Measurements from ENCODE around the gene PACS1.

Gene PACS1

DNA sequence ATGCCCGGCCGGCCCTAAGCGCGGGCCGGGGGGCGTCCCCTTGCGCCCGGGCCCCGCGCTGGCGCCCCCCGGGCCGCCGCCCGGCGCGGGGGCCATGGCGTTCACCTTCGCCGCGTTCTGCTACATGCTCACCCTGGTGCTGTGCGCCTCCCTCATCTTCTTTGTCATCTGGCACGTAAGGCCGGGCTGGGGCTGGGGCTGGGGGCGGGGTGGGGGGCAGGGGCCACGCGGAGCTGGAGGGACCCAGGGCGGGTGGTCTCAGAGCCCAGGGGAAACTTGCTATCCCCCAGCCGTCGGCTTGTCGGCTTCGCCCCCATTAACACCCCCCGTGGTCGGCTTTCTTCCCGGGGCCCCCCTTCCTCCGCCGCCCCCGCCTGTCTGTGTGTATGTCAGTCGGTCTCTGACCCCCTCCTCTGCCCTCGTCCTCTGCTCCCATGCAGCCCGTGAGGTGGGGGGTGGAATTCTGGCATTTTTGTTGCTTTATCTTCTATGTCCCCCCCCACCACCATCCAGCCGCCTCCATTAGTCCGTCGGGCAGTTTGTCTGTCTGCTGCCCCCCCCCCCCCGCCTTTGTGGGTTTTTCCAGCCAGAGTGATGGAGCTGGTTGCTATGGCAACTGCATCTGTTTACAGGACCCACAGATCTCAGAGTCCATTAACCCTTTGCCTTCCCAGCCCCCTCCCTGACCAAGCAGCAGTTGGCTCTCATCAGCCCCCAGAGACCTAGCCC, 208.5 kb downstream of the PACS1 start:
- H3K36me3 ChIP-seq (replicated peaks), result peaks cover 10% of the 10 kb centered on the region
- peak overlapping the region; percentile 28 for H3K4me3 ChIP-seq
- no peaks in the 10 kb centered on the region for H3K9me3 ChIP-seq
- H3K27me3 ChIP-seq (ENCODE audit: low read depth), result no peaks in the 10 kb centered on the region
- in situ Hi-C loops (cut with MboI; ENCODE audit: low sequenced_read_pairs), result no loop called here
- peak in 1 of 2 experiments; percentile 44 for DNase-seq (ENCODE audit: low spot score in 2 of 2)
- H3K4me1 ChIP-seq, result no peaks in the 10 kb centered on the region; the same call in 1 of the 2 replicates

GRCh38 chr11:66279092-66279734, 209.1 kb downstream of the PACS1 start:
- Histone ChIP-seq H3K36me3 (replicated peaks) (peaks cover 5% of the 10 kb centered on the region), H3K4me1 (no peaks in the 10 kb centered on the region; the same call in 1 of the 2 replicates), H3K9me3 (no peaks in the 10 kb centered on the region), H3K4me3 (peak overlapping the region; percentile 28), H3K27me3 (ENCODE audit: low read depth) (no peaks in the 10 kb centered on the region)
- no peak for DNase-seq (ENCODE audit: low spot score in 2 of 2)
- in situ Hi-C loops (cut with MboI; ENCODE audit: low sequenced_read_pairs), result no loop called here

- H3K9me3 ChIP-seq, result no peaks in the 10 kb centered on the region
- DNase-seq (ENCODE audit: low spot score in 2 of 2), result no peak
- in situ Hi-C loops (cut with MboI; ENCODE audit: low sequenced_read_pairs), result no loop called here
- no peaks in the 10 kb centered on the region for H3K27me3 ChIP-seq (ENCODE audit: low read depth)
- no peaks in the 10 kb centered on the region; the same call in 1 of the 2 replicates for H3K4me1 ChIP-seq
- H3K4me3 ChIP-seq, result no peak overlapping the region
- peaks cover 8% of the 10 kb centered on the region for H3K36me3 ChIP-seq (replicated peaks)
Measured at GRCh38 chr11:66280428-66280827, 210.4 kb downstream of the PACS1 start.

DNA sequence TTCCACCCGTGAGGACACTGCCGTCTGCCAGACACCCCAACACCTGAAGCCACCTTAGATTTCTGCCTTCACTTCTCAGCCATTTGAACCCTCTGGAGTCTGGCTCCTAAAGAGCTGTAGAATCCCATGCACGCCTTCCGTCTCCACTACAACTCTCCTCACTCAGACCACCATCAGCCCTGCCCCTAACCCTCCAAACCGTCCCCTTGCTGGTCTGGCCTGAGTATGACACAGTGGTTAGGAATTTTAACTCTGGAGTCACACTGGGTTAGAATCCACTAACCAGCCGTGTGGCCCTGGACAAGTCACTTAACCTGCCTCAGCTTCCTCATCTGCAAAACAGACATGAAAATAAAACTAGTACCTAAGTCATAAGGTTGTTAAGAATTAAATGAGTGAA, 210.9 kb downstream of the PACS1 start:
- no peaks in the 10 kb centered on the region for H3K9me3 ChIP-seq
- in situ Hi-C loops (cut with MboI; ENCODE audit: low sequenced_read_pairs), result no loop called here
- DNase-seq (ENCODE audit: low spot score in 2 of 2), result no peak
- no peaks in the 10 kb centered on the region for H3K27me3 ChIP-seq (ENCODE audit: low read depth)
- no peaks in the 10 kb centered on the region; the same call in 1 of the 2 replicates for H3K4me1 ChIP-seq
- no peak overlapping the region for H3K4me3 ChIP-seq
- peaks cover 8% of the 10 kb centered on the region for H3K36me3 ChIP-seq (replicated peaks)

GRCh38 chr11:66281776-66282467, 211.8 kb downstream of the PACS1 start:
- no peaks in the 10 kb centered on the region for H3K27me3 ChIP-seq (ENCODE audit: low read depth)
- H3K36me3 ChIP-seq (replicated peaks), result peaks cover 12% of the 10 kb centered on the region
- DNase-seq (ENCODE audit: low spot score in 2 of 2), result no peak
- no peaks in the 10 kb centered on the region; the same call in 1 of the 2 replicates for H3K4me1 ChIP-seq
- H3K9me3 ChIP-seq, result no peaks in the 10 kb centered on the region
- no peak overlapping the region for H3K4me3 ChIP-seq
- in situ Hi-C loops (cut with MboI; ENCODE audit: low sequenced_read_pairs), result no loop called here

GRCh38 chr11:66282468-66283455, 212.7 kb downstream of the PACS1 start:
- no peaks in the 10 kb centered on the region for H3K9me3 ChIP-seq
- peak; percentile 91 to 100 for DNase-seq (ENCODE audit: low spot score in 2 of 2)
- peaks cover 12% of the 10 kb centered on the region for H3K36me3 ChIP-seq (replicated peaks)
- in situ Hi-C loops (cut with MboI; ENCODE audit: low sequenced_read_pairs), result no loop called here
- H3K27me3 ChIP-seq (ENCODE audit: low read depth), result no peaks in the 10 kb centered on the region
- H3K4me3 ChIP-seq, result no peak overlapping the region
- H3K4me1 ChIP-seq, result no peaks in the 10 kb centered on the region; the same call in none of the 2 replicates

GRCh38 chr11:66283461-66284105, 213.5 kb downstream of the PACS1 start:
- H3K27me3 ChIP-seq (ENCODE audit: low read depth), result no peaks in the 10 kb centered on the region
- H3K9me3 ChIP-seq, result no peaks in the 10 kb centered on the region
- peaks cover 4% of the 10 kb centered on the region for H3K4me1 ChIP-seq
- in situ Hi-C loops (cut with MboI; ENCODE audit: low sequenced_read_pairs), result no loop called here
- no peak overlapping the region for H3K4me3 ChIP-seq
- no peak for DNase-seq (ENCODE audit: low spot score in 2 of 2)
- peaks cover 12% of the 10 kb centered on the region for H3K36me3 ChIP-seq (replicated peaks)

- no peak for DNase-seq (ENCODE audit: low spot score in 2 of 2)
- Histone ChIP-seq H3K9me3 (no peaks in the 10 kb centered on the region), H3K4me1 (peaks cover 4% of the 10 kb centered on the region), H3K36me3 (replicated peaks) (peaks cover 15% of the 10 kb centered on the region), H3K27me3 (ENCODE audit: low read depth) (no peaks in the 10 kb centered on the region), H3K4me3 (no peak overlapping the region)
- in situ Hi-C loops (cut with MboI; ENCODE audit: low sequenced_read_pairs), result no loop called here
Measured at GRCh38 chr11:66284526-66285078, 214.5 kb downstream of the PACS1 start.

DNA sequence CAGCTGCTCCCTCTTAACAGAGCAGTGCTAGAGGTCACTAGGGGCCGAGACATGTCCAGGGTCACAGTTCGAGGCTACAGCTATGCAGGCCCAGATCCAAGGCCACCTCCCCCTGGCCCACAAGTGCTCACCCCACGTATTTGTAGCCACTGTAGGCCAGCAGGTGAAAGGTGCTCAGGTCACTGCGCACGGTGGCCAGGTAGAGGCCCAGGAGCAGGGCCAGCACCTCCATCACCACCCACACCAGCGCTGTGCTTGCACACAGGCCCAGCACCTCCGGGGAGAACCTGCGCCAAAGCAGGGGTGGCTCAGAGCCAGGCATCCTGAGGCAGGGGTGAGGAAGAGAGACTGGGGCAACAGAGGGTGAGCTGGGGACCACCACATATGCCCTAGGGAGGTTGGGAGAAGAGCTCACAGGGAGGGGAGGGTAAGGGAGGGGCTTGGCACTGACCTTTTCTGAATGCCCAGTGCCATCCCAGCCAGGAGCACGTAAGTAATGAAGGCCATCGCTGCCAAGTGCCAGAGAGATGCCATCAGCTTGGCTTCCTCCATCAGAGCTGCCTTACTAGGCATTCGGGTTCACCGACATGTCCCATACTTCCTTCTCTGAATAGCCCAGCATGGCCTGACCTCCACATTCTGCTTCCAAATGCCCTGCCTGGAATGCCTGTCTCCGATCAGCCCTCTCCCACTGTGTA, 215.3 kb downstream of the PACS1 start:
- peaks cover 15% of the 10 kb centered on the region for H3K36me3 ChIP-seq (replicated peaks)
- peaks cover 9% of the 10 kb centered on the region for H3K4me1 ChIP-seq
- no peaks in the 10 kb centered on the region for H3K9me3 ChIP-seq
- no peaks in the 10 kb centered on the region; the same call in 1 of the 2 replicates for H3K27me3 ChIP-seq (ENCODE audit: low read depth)
- H3K4me3 ChIP-seq, result no peak overlapping the region
- in situ Hi-C loops (cut with MboI; ENCODE audit: low sequenced_read_pairs), result no loop called here
- no peak for DNase-seq (ENCODE audit: low spot score in 2 of 2)

DNA sequence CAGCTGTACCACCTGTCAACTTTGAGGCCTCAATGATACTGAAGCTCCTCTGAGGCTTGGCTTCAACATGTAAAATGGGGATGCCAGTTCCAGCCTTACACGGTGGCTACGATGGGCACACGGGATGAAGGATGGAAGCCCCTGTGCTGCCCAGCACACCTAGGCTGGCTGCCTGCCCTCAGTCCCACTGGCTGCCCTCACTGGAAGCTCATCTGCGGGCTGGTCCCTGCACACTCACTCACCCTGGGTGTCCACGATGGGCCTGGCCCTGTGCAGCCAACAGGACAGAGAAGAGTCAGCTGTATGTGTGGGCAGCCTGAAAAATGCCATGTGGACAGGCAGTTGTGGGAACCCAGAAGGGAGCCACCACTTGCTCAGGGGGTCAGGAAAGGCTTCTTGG, 216.6 kb downstream of the PACS1 start:
- peaks cover 9% of the 10 kb centered on the region; the same call in 1 of the 2 replicates for H3K27me3 ChIP-seq (ENCODE audit: low read depth)
- H3K4me1 ChIP-seq, result peaks cover 9% of the 10 kb centered on the region
- in situ Hi-C loops (cut with MboI; ENCODE audit: low sequenced_read_pairs), result no loop called here
- no peak for DNase-seq (ENCODE audit: low spot score in 2 of 2)
- H3K4me3 ChIP-seq, result no peak overlapping the region
- peaks cover 15% of the 10 kb centered on the region for H3K36me3 ChIP-seq (replicated peaks)
- H3K9me3 ChIP-seq, result no peaks in the 10 kb centered on the region

DNA sequence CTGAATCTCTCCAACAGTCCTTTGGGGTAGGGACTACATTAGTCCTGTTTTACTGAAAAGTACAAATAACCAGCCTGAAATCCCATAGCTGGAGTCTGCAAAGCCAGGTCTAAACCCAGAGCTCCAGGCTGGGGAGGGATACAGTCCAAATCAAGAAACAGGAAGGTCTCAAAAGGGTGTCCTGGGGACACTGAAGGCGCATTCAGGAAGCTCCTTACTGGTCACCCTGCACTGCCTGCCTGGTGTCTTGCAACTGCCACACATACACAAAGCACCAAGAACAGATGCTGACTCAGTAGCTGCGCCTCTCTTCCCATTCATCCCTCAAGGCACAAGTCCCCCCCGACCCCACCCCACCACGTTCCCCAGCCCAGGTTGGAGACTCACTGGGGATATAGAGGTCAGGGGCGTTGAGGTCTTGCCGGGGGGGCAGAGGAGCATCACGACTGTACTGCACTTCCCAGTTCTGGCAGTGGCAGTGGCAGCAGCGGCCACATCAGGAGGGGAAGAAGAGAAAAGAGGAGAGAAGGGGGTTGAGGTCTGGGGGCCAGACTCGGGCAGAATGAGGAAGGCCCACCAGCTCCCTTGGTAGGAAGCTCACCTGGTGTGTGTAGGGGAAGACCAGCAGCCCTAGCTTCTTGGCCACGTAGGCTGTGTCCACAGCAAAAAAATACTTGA, 217.3 kb downstream of the PACS1 start:
- no peak for DNase-seq (ENCODE audit: low spot score in 2 of 2)
- Histone ChIP-seq H3K9me3 (no peaks in the 10 kb centered on the region), H3K4me1 (peaks cover 9% of the 10 kb centered on the region), H3K36me3 (replicated peaks) (peaks cover 15% of the 10 kb centered on the region), H3K4me3 (no peak overlapping the region; the same call in 1 of the 2 replicates), H3K27me3 (ENCODE audit: low read depth) (peaks cover 14% of the 10 kb centered on the region)
- in situ Hi-C loops (cut with MboI; ENCODE audit: low sequenced_read_pairs), result no loop called here

Measured in HAP-1 (cell line).